ENCODE measurements around the gene CCDC178.
"Not testable (repeated sequence)": the region's sequence is repeated elsewhere in the genome, so short reads cannot be mapped to it uniquely, and the experiment has no call there.

The CCDC178 gene

DNA sequence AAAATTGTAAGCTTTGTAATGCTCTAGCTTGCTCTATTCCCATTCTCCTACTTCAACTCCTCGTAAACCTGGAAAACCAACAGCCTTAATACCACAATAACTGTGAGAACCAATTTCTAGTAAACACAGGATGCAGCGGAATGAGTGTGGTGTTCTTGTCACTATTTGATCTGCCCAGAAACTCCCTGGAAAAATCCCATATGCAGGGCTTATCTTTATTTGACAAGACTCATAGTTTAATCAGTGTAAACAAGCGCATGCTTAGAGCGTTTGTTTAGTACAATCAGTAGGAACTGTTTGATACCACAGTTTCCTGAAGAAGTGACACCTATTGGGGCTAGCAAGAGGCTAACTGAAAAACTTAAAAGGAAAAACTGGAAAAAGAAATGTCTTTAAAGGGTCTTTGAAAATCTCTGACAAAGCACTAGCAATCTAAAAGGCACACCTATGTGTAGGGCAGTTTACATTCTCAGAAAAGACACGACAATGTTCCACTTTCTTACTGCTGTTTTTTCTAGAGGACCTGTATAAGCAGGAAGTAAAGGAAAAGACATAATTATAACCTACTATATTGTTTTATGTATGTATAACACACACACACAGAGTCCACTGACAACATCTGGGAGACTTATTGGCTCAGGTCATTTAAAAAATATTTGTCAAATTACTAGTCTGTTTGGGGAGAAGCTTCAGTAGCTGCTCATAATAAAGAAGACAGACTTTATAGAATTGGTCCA is 426.3 kb downstream of the CCDC178 start:
- DNase-seq (ENCODE audit: low read depth in 2 of 3, low spot score in 1 of 3): no peak

DNA sequence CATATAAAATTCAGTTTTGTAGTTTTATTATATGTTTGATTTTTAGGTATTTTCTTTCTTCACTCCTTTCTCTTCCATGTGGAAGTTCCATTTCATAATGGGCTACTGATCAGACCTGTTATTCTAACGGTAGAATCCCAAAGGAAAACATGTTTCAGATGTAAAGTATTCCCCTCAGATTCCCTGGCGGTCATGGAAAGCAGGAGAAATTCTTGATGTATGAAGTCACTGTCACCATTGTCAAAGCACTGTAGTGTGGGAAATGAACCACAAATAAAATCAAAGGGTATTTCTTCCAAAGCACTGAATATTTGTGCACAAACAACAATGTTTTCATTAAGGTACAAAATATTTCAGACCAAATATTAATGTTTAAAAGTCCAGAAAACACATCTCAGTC is 430.4 kb downstream of the CCDC178 start:
- no peak for DNase-seq (ENCODE audit: low read depth in 2 of 3, low spot score in 1 of 3)

DNA sequence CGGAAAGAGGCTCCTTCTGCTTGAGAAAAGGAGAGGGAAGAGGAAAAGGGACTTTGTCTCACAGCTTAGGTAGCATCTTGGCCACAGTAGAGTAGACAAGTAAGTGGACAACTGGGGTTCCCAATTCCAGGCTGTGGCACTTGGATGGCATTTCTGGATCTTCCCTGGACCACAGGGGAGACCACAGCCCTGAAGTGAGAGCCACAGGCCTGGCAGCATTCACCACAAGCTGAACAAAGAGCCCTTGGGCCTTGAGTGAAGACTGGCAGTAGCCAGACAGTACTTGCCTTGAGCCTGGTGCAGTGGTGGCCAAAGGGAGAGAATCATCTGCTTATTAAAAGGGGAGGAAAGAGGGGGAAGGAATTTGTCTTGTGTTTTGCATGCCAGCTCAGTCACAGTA is 441.6 kb downstream of the CCDC178 start:
- DNase-seq (ENCODE audit: low read depth in 2 of 3, low spot score in 1 of 3): no peak

DNA sequence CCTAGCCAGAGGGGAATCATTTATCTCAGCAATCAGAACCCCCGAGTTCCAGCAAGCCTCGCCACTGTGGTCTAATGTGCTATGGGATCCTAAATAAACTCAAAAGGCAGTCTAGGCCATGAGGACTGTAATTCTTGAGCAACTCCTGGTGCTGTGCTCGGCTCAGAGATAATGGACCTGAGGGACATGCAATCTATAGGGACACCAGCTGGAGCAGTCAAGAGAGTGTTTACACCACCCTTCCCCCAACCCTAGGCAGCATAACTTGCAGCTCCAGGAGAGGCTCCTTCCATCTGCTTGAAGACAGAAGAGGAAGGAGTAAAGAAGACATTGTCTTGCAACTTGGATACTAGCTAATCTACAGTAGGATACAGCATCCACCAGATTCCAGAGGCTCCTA is 442.2 kb downstream of the CCDC178 start:
- no peak for DNase-seq (ENCODE audit: low read depth in 2 of 3, low spot score in 1 of 3)

DNA sequence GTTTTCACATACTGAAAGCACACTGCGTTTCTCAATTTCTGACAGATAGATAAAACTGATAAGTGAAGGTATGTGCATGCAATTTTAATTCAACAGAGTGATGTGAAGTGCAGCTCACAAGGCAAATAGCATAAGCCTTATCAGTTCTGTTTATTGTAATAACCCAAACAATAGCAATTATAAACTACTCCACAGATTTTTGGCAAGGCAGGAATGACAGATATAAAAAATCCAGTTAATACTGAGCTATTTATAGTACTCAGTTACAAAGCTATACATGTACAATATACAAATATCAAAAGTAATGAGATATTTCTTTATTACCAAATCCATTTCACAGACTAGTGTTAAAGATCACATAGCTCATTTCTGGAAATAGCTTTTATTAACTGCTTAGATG is 456.8 kb downstream of the CCDC178 start:
- DNase-seq (ENCODE audit: low read depth in 2 of 3, low spot score in 1 of 3): no peak

DNA sequence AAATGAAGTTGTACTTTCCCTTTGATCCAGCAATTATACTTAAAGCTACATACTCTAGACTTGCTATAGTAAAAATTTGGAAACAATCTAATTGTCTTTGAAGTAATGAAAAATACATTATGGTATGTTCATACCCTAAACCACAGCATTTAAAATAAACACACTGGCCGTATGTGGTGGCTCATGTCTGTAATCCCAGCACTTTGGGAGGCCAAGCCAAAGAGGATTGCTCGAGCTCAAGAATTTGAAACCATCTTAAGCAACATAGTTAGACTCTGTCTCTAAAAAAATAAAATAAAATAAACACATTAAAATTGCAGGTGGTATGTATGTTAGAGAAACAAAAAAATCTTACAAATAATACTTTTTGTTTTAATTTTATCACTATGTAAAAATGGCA is 459.6 kb downstream of the CCDC178 start:
- no peak for DNase-seq (ENCODE audit: low read depth in 2 of 3, low spot score in 1 of 3)

DNA sequence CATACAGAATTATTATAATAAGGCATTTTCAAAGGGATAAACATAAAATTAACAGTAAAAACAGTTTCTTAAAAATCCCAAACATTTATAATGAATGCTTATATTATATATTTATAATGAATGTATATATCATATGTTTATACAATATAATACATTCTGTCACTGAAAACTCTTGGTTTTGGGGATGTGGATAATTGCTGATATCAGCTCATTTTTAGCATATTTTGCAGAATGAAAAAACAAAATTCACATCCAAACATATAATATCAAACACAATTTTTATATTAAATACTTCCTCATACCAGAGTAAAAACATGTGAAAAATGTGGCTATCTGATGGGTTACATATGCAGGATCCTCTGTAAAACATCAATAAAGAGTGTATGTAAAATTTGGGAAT is 465.0 kb downstream of the CCDC178 start:
- no peak for DNase-seq (ENCODE audit: low read depth in 2 of 3, low spot score in 1 of 3)

DNA sequence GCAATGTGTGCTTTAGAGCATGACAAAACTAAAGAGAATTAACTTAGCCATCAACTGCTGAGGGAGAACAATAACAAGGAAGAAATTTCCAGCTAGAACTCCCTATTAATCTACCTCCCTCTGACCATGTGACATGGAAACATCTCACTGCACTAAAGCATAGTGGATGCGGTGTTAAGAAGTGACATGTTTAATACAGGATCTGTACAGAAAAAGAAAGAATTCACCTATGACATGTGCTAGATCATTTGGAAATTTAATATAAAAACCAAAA is 465.4 kb downstream of the CCDC178 start:
- DNase-seq (ENCODE audit: low read depth in 2 of 3, low spot score in 1 of 3): no peak

DNA sequence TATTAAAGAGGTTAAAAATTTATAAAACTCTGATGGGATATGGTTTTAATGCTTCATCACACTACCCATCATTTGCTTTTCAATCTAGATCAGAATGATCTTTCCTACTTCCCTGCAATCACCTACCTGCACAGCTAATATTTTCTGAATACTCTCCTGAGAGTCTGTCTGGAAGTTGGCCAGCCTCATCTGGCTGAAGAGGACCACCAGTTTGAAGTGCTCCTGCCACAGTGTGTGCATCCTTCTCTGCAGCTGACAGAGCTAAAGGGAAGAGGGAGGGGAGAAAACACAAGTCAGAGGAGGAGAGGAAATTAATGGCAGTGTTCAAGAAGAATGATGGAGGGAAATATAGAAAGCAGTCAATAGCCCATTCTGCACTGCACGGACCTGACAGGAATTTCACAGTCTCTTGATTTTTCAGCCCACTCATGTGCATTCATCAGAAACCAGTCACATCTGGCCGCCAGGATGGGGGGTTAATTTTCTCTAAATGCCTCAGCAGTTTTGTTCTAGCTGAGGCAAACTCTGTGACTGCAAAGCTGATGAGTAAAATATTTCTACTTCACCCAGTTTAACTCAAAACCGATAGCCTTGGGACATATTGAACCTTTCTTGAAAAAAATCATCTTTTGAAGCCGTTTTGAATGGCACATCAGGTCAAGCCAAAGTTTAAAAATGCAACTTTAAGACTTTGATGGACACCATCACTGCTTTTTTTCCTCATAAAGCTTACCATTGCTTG is 465.9 kb downstream of the CCDC178 start:
- DNase-seq (ENCODE audit: low read depth in 2 of 3, low spot score in 1 of 3): no peak

DNA sequence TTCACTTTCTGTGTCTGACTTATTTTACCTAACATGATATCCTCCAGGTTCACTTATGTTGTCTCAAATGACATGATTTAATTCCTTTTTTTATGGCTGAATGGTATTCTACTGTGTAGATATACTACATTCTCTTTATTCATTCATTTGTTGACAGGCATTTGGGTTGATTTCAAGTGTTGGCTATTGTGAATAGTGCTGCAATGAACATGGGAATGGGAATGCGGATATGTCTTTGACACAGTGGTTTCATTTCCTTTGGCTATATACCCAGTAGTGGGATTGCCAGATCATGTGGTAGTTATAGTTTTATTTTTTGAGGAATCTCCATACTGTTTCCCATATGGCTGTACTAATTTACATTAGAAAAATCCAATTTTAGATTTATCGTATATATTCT is 472.3 kb downstream of the CCDC178 start:
- DNase-seq (ENCODE audit: low read depth in 2 of 3, low spot score in 1 of 3): no peak

DNA sequence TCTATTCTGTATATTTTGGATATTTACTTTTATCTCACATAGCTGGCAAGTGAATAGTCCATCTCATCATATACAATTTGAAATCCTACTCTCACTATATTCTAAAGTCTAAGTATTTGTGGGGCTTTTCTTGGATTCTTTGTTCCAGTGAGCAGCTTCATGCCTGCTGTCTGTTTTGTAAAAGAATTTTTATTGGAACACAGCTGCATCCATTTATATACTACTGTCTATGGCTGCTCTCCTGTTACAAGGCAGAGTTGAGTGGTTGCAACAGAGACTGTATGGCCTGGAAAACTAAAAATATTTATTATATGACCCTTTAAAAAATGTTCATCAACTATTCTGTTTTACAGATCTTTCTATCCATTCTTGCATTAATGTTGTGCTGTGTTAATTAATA is 474.4 kb downstream of the CCDC178 start:
- no peak for DNase-seq (ENCODE audit: low read depth in 2 of 3, low spot score in 1 of 3)

DNA sequence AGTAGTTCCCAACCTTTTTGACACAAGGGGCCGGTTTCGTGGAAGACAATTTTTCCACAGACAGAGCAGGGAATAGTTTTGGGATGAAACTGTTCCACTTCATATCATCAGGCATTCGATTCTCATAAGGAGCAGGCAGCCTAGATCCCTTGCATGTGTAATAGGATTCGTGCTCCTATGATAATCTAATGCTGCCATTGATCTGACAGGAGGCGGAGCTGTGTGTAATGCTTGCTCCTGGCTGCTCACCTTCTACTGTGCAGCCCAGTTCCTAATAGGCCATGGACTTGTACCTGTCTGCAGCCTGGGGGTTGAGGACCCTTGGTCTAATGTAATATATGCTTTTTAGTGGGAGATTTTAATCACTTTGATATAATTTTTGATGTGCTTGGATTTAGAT is 479.0 kb downstream of the CCDC178 start:
- no peak for DNase-seq (ENCODE audit: low read depth in 2 of 3, low spot score in 1 of 3)

DNA sequence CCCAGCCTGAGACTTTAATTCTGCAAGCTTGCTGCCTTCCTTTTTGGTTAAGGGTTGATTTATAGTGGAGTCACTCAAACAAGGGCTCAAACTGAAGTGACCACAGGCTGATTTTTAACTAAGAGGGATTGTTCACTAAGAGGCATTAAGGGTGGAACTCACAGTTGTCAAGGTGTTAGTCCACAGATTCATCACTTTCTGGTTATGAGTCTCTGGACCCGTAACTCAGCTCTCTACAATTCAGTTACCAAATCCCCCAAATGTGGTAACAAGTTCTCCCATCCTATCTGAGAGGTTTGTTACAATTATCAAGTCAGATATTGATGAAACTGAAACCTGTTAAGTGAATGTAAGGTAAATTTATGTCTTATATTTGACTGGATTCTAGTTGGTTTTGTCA is 481.8 kb downstream of the CCDC178 start:
- no peak for DNase-seq (ENCODE audit: low read depth in 2 of 3, low spot score in 1 of 3)

DNA sequence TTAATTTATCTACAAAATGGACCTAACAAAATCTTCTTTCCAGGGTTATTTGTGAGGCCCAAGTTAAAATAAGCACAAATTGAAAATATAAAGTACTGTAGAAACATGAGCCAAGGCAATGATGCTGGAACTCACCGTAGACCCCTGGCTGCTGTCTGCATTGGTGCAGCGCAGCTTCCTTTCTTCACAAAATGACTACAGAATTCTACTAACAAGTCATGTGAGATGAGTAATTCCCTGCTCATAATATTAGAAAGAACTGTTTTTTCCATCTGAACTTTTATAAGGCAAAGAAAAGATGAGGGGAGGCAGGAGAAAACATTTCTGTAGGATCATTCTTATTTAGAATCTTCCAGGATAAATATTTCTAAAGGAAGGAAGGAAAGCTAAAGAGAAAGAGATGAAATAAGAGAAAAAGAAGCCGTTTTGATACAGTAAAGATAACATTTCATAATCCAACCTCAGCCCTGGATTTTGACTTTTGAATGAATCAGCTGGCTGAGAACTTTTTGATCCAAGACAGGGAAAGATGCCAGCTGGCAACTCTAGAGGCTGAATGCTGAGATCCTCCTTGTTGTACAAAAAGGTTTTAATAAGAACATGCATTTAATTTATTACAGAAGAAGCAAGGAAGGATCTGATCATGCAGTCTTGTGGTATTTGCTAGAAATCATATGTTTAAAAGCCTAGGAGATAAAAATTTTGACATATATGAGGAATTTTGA is 483.8 kb downstream of the CCDC178 start:
- no peak for DNase-seq (ENCODE audit: low read depth in 2 of 3, low spot score in 1 of 3)

DNA sequence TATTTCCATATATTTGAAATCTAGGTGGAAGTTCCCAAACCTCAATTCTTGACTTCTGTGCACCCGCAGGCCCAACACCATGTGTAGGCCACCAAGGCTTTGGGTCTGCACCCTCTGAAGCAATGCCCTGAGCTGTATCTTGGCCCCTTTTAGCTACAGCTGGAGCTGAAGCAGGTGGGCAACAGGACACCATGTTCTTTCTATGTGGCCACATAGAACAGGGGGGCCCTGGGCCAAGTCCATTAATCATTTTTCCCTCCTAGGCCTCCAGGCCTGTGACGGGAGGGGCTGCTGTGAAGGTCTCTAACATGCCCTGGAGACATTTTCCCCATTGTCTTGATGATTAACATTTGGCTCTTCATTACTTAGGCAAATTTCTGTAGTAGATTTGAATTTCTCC is 488.2 kb downstream of the CCDC178 start:
- not testable (repeated sequence) for DNase-seq (ENCODE audit: low read depth in 2 of 3, low spot score in 1 of 3)

DNA sequence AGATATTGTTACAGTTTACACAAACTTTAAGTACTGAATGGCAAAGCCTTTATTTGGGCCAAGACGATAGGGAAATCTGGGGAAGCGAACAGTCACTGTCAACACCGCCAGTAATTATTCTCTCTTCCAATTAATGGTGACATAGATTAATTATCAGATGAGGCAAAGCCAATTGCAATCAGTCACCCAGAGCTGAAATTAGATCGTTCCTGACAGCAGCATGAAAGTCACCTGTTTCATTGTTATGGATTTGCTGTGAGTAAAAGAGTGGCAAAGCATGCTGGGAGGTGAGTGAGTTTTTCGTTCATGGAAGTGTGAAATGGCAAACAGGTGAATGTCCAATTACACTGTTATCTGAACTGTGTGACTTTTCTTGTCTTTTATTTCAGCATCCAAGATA is 502.9 kb downstream of the CCDC178 start:
- no peak for DNase-seq (ENCODE audit: low read depth in 2 of 3, low spot score in 1 of 3)

DNA sequence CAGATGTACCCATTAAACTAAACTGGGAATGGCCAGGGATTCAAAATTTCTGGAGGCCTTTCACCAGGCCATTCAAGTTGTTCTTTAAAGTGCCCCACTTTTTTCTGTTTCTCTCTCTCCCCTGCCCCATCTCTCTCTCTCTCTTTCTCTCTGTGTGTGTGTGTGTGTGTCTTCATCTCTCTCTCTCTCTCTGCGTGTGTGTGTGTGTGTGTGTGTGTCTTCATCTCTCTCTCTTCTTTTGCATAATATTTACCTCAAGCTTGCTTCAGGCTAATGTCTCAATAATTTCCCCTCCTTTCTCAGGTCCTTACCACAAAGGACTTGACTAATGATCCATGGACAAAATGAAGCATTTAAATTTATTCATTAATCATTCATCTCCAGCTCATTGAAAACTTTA is 503.5 kb downstream of the CCDC178 start:
- DNase-seq (ENCODE audit: low read depth in 2 of 3, low spot score in 1 of 3): no peak

DNA sequence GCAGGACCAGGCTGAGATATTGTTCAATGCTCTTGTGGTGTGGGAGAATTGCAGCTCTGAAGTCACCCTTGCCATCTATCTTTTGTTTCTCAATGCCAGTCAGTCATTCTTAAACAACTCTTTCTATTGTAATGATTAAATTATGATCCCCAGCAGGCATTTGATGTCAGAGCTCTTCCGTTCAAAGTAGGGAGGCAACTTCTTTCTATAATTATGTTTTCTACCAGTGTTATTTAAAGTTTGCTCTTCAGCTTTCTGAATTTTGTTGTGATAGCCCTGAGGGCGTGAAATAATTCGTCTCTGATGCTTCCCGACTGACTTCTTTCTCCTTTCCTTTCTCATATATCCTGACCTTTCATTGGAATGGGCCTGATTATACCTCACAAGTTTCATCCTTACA is 506.3 kb downstream of the CCDC178 start:
- no peak for DNase-seq (ENCODE audit: low read depth in 2 of 3, low spot score in 1 of 3)

DNA sequence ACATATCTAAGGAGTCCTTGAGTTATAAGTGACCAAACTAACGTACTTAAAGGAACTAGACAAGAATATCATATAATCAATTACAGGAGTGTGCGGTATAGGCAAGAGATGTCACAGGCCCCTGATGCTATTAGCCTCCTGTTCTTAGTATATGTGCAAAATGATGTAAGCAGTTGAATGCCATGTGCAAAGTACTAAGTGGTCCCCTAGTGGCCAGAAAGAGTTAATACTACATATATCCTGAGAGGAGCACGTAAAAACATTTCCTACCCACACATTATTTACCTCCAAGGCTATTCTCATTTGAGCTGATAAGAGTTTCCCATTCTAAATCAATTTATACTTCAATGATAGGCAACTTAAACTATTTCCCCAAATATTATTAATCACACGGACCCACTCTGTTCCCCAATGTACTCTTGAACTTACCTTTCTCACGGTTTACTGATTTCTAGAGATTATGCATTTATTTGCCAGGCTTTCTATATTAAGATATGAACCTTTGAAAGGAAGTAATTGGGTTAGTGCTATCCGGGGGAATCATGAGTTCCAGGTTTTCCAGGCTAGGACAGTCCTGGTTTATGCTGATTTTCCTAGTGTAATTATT is 509.7 kb downstream of the CCDC178 start:
- DNase-seq (ENCODE audit: low read depth in 2 of 3, low spot score in 1 of 3): no peak

DNA sequence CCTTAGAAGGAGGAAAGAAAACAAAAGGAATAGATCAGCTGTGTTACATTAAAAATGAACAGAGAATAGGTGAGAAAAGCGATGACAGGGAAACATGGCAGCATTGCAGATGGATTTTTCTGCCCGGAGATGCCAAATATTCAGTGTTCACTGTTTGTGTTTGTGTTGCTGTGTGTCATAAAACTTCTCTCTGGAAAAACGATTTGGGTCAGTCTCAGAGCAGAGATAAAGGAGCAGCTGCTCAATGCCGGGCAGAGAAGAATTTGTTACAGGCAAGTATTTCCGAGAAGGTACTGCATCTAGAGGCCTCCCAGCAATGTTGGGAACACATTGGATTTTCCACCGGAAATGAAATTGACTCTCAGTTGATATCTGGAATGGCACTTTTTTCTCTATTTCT is 511.3 kb downstream of the CCDC178 start:
- DNase-seq (ENCODE audit: low read depth in 2 of 3, low spot score in 1 of 3): no peak

DNA sequence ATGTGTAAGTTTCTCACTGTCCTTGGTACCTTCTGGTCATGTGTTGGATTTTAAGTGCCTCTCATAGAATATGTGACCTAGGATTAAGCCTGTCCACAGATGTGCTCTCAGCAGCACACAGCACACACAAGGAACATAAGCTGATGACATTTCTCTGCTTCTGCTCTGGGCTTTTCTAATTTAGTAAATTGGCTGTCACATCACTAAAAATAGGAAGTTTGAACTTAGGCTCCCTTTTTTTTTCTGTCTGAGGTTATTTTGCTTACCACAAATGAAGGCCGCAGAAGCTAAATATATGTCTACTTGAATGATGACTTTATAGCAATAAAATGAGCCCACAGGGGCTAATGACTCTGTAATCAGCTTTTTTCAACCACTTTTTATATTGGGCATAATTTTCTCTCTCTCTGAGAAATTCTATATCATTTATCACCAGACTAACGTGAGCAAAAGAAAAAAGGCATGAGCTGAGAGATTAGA is 517.5 kb downstream of the CCDC178 start:
- no peak for DNase-seq (ENCODE audit: low read depth in 2 of 3, low spot score in 1 of 3)

Data from stimulated activated CD4-positive, alpha-beta T cell treated with anti-CD3 and anti-CD28 coated beads, Interleukin-12 subunit alpha, Interleukin-12 subunit beta, amount 100 ng/mL, for 48 hours (primary cell).